Chondrocyte (in vitro differentiated cells): Measurements from ENCODE around the gene RDH13. TPM values are rescaled to one million over a fixed set of nuclear protein-coding genes. Genes with fewer than 3 reads are reported as not detected.

Experiments used
- DNase-seq: peaks from one replicate; pipeline ENCODE4 v3.0.0; 2021; ENCODE audit warnings: mixed read lengths, low spot score
- H3K27ac Mint-ChIP-seq: one replicate; pipeline ENCODE4 v1.8.0; 2021; ENCODE audit warnings: mild to moderate bottlenecking, moderate library complexity, mixed read lengths; ENCODE audit not compliant: unreplicated experiment
- H3K27me3 Mint-ChIP-seq: 2 replicates; pipeline ENCODE4 v1.8.0; 2021; ENCODE audit warnings: low read depth, mixed read lengths
- H3K36me3 Mint-ChIP-seq: 2 replicates; pipeline ENCODE4 v1.8.0; 2021; ENCODE audit warnings: low read depth, mixed read lengths
- H3K4me1 Mint-ChIP-seq: 2 replicates; pipeline ENCODE4 v1.8.0; 2021; ENCODE audit warnings: low read depth, mild to moderate bottlenecking, mixed read lengths
- H3K4me3 Mint-ChIP-seq: one replicate; pipeline ENCODE4 v1.8.0; 2021; ENCODE audit warnings: mild to moderate bottlenecking, moderate library complexity, mixed read lengths; ENCODE audit not compliant: unreplicated experiment
- H3K9me3 Mint-ChIP-seq: 2 replicates; pipeline ENCODE4 v1.8.0; 2021; ENCODE audit warnings: low read depth, mixed read lengths
- CTCF ChIP-seq: fragments of 200-600 bp; sonication (generic); IDR thresholded peaks from 2 replicates; pipeline ENCODE4 v1.5.0; 2021; ENCODE audit warnings: antibody characterized with exemption, mild to moderate bottlenecking, moderate library complexity
- total RNA-seq: library from RNA; stranded (reverse); gene quantifications from 3 replicates; pipeline ENCODE4 v1.2.1, GENCODE V29; 2021

RDH13 gene
- total RNA-seq, 1 donor from 2014 or later: 9.7 TPM

- no peak overlapping the region for H3K27ac Mint-ChIP-seq
- no peak for DNase-seq
- H3K9me3 Mint-ChIP-seq: peaks cover 6% of the 10 kb centered on the region
- TF ChIP-seq CTCF: no peak
- no peak overlapping the region for H3K4me3 Mint-ChIP-seq
- no peaks in the 10 kb centered on the region for H3K4me1 Mint-ChIP-seq
- H3K27me3 Mint-ChIP-seq: no peaks in the 10 kb centered on the region
- H3K36me3 Mint-ChIP-seq: peaks cover 6% of the 10 kb centered on the region
Measured at GRCh38 chr19:55018633-55019032, 44.3 kb downstream of the RDH13 start.

GRCh38 chr19:55018216-55018615 lies 44.7 kb downstream of the RDH13 start:
- Mint-ChIP-seq H3K4me1 (peaks cover 3% of the 10 kb centered on the region), H3K27ac (no peak overlapping the region), H3K36me3 (peaks cover 6% of the 10 kb centered on the region), H3K27me3 (no peaks in the 10 kb centered on the region), H3K9me3 (peaks cover 6% of the 10 kb centered on the region), H3K4me3 (no peak overlapping the region)
- no peak for TF ChIP-seq CTCF
- DNase-seq: no peak

GRCh38 chr19:55016017-55016416 lies 46.9 kb downstream of the RDH13 start:
- no peaks in the 10 kb centered on the region for H3K9me3 Mint-ChIP-seq

GRCh38 chr19:55015126-55015525 lies 47.8 kb downstream of the RDH13 start:
- H3K4me3 Mint-ChIP-seq: no peak overlapping the region
- H3K9me3 Mint-ChIP-seq: no peaks in the 10 kb centered on the region
- DNase-seq: no peak
- no peak overlapping the region for H3K27ac Mint-ChIP-seq
- TF ChIP-seq CTCF: no peak
- H3K36me3 Mint-ChIP-seq: peaks cover 2% of the 10 kb centered on the region
- H3K4me1 Mint-ChIP-seq: peaks cover 13% of the 10 kb centered on the region
- no peaks in the 10 kb centered on the region for H3K27me3 Mint-ChIP-seq

More at GRCh38 chr19:55016017-55016416, 46.9 kb downstream of the RDH13 start:
- Mint-ChIP-seq H3K4me3 (no peak overlapping the region), H3K27me3 (no peaks in the 10 kb centered on the region), H3K36me3 (peaks cover 4% of the 10 kb centered on the region), H3K27ac (no peak overlapping the region), H3K4me1 (peaks cover 13% of the 10 kb centered on the region)
- DNase-seq: no peak
- no peak for TF ChIP-seq CTCF

GRCh38 chr19:55014714-55015113 lies 48.2 kb downstream of the RDH13 start:
- DNase-seq: no peak
- no peak overlapping the region for H3K4me3 Mint-ChIP-seq
- H3K4me1 Mint-ChIP-seq: peaks cover 13% of the 10 kb centered on the region
- H3K27me3 Mint-ChIP-seq: no peaks in the 10 kb centered on the region
- H3K36me3 Mint-ChIP-seq: peaks cover 2% of the 10 kb centered on the region
- H3K9me3 Mint-ChIP-seq: no peaks in the 10 kb centered on the region
- H3K27ac Mint-ChIP-seq: no peak overlapping the region
- no peak for TF ChIP-seq CTCF
